Activated CD8-positive, alpha-beta memory T cell treated with anti-CD3 and anti-CD28 coated beads, Interleukin-2, amount 50 U/mL, for 48 hours (primary cell): ENCODE results near the gene ADAM17.
"Not testable (repeated sequence)": the region's sequence is repeated elsewhere in the genome, so short reads cannot be mapped to it uniquely, and the experiment has no call there.

Source experiments
- DNase-seq: peaks from one replicate; pipeline ENCODE4 v3.0.0-alpha.2; 2020

The ADAM17 gene

DNA sequence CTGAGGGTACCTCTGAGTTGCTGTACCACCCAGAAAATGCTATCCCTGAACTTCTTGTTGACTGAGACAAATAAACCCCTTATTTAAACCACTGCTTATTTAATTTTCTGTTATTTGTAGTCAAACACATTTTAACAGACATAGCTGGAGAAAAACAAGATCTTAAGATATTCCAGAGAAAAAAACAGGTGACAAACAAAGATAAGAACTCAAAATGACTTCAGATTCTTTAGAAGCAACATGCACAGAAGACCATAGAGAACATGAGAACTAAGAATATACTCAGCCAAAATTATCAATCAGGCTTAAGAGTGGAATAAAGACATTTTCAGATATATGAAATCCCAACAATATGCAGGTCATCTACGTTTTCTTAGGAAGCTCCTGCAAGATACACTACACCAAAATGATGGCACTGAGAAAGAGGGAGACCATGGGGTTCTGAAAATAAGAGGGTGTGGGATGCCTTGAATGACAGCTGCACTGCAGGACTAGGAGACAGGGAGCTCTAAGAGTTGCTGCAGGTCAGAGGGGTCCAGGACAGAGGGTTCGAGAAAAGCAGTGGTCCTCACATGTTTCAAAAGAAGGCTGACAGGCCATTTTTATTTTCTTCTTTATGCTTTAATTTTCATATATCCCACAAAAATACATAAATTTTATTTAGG, 38.4 kb downstream of the ADAM17 start:
- no peak for DNase-seq

DNA sequence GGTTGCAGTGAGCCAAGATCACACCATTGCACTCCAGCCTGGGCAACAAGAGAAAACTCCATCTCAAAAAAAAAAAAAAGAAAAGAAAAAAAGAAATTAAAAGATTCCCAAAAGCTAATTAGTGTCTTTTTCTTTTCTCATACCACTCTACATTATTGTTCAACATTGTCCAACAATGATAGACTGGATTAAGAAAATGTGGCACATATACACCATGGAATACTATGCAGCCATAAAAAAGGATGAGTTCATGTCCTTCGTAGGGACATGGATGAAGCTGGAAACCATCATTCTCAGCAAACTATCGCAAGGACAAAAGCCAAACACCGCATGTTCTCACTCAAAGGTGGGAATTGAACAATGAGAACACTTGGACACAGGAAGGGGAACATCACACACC, 41.7 kb downstream of the ADAM17 start:
- DNase-seq = not testable (repeated sequence)

DNA sequence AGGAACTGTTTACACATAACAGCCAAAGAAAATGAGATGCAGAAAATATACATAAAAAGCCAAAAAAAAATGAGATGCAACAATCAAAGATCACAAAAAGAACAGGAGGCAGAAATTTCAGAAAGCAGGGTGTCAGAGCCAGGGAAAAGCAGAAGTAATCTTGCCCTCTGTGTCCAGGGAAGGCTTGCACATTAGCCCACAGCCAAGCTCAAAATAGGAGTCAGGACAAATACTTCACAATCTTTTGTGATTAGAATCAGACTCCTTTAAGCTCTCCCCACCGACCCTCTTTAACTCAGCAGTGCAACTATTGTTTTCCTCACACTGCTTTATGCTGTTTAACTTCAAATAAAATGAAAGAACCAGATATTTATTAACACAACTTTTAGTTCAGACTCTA, 46.7 kb downstream of the ADAM17 start:
- no peak for DNase-seq

DNA sequence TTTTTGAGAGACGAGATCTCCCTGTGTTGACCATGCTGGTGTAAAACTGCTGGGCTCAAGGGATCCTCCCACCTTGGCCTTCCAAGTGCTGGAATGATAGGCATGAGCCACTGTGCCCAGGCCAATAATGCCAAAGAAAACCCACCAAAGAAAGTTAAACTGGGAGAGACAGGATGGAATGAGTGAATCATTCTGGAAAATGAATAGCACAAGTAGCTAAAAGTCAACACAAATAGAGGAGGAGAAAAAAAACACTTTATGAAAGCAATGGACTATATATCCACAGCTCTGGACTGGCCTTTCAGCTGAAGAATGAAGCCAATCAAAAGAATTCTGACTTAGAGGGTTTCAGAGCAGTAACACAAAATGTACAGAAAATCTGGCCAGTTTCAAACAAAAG, 57.4 kb downstream of the ADAM17 start:
- DNase-seq = no peak

DNA sequence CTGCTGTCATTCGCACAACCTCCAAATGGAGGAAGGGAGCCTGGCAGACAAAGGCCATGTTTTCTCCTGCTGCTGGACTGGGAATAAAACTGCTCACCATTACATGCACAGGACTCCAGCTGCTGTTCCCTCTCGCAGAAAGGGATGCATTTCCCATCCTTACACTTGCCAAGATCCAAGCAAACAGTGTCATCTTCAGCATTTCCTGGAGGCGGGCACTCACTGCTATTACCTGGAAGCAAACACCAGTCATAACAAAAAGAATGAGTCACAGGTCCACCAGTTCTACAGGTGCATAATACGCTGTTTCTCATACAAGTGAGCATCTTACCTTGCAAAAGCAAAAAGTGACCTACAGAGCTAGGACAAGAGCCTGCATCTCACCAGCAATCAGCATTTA, 58.6 kb downstream of the ADAM17 start:
- no peak for DNase-seq

DNA sequence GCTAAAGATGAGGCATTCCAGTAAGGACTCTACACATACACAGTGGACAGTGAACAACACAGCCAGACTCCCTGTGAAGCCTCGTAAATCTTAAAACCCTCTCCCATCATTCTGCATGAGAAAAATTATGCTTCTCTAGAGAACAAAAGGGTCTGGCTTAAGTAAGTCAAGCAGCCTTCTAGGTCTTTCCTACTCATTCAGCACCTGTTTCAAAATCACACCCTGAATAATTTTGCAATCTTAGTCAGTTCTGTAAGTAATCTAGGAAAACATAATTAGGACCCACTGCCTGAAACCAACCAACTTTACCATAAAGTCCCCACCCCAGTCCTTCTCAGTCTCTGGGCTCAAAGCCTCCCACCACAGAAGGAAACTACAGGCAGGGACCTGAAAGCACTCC, 61.5 kb downstream of the ADAM17 start:
- no peak for DNase-seq

DNA sequence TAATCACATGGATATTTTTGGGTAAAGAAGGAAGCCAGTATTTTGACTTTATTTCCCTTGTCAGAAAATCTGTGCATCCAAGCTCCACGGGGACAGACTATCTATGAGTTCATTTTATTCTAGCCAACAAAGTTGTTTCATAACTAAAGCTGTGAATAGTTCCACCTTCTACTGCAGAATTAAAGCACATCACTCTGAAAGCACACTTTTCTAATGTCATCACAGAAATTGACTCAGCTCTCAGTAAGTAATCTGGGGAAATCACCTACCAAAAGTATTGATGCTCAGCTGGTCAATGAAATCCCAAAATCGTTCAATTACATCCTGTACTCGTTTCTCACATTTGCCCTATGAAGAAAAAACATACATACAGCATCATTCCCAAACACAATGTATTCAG, 62.2 kb downstream of the ADAM17 start:
- no peak for DNase-seq

DNA sequence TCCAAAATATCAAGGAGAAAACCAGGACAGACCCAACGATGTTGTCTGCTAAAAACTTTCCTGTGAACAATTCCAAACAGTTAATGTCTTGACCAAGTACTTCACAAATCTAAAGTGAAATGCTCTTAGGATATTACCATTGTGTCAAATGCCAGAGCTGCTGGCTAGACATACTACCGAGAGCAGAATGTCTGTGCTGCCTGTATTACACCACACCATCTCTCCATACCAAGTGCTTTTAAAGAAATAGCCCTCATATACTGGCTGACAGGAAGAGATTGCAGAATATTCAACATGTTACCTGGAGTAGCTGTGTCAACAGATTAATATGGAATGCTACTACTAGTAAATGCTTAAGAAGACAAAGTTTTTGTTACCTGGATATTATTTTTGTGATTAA, 62.7 kb downstream of the ADAM17 start:
- no peak for DNase-seq

DNA sequence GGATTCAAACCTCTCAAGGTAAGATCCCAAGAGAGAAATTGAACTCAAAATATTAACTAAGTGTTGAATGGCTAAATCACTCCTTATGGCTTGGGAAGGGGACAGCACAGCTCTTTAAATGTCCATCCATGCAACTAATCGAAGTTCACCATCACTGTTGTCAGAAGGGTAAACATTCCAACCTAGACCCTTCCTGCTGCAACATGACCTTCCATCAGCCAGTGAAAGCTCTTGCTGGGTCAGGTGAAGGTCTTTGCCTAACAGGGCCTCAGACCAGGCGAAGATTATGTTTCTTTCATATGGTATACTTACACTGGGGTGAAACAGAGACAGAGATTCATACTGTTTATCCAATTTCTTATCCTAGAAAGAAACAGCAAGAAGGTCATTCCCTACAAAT, 64.8 kb downstream of the ADAM17 start:
- no peak for DNase-seq

DNA sequence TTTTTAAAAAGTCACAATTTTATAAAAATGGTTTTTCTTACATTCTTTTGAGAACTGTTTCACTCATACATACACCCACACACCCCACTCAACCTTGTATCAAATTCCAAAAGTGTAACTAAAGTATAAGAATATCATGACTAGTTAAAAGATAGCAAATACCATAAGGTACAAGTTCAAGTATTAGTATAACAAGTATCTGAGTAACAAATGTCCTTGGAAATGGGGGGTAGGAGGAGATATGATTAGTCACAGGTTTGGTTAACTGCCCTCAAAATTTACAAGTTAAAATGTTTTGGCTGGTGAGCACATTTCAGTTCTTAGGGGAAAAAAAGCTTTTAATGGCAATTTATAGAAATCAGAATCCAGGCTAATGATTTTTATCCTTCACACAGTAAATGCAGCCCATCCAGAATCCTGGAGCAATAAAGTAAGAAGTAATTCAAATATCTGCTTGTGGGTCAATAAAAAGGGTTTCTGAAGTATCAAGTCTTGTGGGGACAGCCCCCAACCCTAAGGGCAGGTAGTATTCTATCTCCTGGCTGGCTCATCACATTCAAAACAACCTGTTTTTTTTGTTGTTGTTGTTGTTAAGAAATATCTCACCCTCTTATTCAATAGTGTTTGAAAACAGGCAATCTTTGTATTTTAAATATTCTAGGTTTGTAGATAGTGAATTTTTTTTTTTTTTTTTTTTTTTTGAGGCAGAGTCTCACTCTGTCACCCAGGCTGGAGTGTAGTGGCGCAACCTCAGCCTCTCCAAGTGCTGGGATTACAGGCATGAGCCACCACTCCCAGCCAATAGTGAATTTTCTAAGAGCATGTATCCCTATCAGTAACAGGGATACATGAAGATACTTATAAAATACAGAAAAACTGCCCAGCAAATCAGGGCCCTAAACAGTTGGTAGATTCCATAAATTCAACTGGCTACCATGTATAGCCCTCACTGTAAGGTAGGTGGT, 66.8 kb downstream of the ADAM17 start:
- DNase-seq = no peak

DNA sequence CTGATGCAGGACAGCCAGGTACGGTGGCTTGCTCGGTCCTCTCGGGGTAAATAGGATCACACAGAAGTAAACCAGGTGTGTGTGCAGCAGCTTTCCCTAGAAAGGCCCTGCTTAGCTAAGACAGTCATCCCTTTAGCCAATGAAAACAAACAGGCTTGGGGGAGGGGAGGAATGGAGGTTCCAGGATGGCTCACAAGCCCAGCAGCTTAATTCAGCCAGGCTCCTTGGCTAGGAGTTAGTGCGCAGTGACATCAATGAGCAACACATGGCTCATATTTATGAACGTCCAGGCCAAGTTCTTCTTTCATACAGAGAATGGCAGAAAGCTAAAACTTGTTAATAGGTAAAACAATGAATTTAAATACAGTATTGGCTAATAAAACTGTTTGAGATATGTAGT, 71.1 kb downstream of the ADAM17 start:
- no peak for DNase-seq

DNA sequence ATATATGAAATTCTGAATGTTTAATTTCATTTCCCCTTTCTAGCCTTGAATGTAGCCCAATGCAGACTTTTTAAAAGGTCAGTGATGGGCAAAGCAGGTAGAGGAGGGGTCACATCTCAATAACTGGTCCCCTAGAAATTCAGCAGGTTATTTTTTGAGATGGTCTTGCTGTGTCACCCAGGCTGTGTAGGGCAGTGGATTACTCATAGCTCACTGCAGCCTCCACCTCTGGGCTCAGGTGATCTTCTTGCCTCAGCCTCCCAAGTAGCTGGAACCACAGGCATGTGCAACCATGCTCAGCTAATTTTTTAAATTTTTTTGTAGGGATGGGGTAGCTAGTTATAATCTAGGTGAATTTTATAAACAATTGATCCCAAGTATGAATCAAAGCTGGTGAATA, 72.5 kb downstream of the ADAM17 start:
- DNase-seq = no peak

DNA sequence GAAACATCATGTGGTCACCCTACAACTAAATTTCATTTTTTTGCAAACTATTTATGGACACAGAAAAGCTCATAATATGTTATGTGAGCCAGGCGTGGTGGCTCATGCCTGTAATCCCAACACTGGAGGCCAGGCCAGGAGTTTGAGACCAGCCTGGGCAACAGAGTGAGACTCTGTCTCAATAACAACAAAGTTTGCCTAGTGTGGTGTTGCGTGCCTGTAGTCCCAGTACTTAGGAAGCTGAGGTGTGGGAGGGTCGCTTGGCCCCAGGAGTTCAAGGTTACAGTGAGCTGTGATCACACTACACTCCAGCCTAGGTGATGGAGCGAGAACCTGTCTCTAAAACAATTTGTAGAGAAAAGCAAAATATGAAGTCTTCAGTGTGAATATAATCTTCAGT, 75.5 kb downstream of the ADAM17 start:
- no peak for DNase-seq

DNA sequence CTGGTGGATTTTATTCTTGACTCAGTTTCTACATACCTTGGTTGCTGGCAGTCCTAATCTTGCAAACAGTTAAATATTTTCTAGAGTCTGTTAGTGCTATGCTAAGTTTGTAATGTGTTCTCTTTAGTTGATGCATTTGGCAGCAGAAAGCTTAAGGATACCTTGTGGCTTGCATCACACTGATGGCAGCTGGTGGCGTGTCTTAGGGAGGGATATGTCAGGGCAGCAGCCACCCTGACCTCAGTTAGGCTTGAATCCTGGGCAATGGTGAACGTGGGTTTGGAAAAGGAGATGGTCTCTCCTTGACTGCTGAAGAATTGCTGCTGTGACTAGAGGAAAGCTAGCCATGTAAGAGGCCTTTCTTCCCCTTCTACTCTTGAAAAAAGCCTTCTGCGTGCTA, 77.1 kb downstream of the ADAM17 start:
- DNase-seq = no peak

DNA sequence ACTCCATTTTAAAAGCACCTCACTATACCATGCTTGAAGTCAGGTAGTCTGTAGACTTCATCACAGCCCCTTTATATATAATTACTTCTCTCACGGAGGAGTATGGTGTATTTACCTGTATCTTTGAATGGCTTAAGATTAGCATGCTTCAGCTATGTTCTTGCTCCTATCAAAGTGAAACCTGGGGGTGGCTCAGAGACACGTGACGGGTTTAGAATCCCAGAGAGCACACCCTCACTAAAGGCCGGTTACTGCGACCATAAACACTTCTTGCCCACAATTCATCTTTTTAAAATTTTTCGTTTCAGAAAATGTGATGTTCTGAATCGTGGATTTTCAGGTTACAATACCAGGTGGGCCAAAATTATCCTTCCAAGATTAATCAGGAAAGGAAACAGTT, 77.7 kb downstream of the ADAM17 start:
- DNase-seq = no peak

DNA sequence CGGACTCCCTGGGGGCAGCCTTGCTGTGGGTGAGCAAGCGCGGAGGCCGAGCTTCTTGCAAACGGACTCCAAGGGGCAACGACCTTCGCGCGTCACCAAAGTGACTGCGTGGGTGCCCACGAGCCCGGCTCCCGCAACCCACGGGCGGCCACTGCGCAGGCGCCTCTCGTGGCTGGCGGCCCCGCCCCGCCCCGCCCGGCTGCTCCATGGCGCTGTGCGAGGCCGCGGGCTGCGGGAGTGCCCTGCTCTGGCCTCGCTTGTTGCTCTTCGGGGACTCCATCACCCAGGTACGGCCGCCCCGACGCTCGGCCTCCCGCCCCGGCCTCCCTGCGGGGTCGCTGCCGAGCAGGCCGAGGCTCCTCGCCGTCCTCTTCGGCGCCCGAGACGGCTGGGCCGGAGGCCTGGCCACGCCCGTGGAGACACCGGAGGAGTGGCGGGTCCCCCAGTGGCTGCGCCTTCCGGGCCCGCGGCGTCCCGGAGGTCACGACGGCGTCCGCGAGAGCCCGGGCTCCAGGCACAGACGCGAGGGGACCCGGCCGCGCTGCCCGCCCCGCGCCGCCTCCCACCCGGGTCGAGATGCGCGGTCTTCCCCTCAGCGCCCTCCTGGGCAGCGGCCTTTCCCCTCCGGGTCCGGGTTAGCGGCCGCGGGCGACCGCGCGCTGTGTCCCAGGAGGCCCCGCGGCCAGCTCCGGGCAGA, 81.1 kb downstream of the ADAM17 start, which contains the start of gene IAH1:
IAH1 (plus strand) TSS at position 191 of the 697 bp plus-strand sequence; CDS start at position 207, 16 bp downstream.
- peak; percentile 86 for DNase-seq

DNA sequence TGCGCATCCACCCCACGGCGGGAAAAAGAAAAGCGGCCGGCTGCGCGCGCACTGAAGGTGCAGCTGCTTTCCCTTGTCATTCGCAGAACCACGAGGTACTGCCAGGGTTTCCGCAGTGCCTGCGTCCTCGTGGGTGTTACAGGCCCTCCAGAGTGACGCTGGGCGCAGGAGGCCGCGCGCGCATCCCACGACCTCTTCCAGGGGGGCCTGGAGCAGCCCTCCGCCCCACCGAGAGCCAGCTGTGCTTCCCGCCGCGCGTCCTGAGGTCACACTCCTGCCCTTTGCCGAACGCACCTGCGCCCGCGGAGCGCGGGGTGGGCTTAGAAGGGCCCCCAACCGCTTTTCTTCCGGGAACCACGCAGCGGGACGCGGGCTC, 81.7 kb downstream of the ADAM17 start:
- peak; percentile 84 for DNase-seq

DNA sequence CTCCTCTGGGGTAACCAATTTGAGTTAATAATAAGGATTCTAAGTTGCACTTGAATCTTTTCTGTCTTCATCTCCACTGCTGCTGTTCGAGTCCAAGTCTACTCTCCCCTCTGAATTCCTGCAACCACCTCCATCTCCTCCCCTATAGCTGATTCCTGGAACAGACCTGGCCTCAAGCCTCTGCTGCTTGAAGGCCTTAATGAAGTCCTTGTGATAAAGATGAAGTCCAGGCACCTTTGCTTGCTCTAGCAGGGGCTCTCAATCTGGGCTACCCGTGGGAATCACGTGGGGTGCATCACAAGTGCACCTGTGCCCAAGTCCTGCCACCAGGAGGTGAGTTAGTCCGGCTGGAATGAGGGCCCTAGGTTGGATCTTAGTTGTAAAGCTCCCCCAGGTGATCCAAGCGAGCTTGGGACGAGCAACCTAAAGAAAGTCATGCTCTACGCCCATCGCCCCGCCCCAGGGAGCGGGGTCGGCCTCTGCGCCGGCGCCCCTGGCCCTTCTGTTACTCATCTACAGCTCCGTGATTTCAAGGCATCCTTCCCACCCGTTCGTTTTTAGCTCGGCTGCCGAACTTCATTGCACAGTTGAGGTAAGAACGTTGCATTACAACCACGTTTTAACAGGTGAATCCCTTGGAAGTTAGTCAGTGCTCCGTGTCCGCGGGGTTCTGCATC, 82.2 kb downstream of the ADAM17 start:
- no peak for DNase-seq

DNA sequence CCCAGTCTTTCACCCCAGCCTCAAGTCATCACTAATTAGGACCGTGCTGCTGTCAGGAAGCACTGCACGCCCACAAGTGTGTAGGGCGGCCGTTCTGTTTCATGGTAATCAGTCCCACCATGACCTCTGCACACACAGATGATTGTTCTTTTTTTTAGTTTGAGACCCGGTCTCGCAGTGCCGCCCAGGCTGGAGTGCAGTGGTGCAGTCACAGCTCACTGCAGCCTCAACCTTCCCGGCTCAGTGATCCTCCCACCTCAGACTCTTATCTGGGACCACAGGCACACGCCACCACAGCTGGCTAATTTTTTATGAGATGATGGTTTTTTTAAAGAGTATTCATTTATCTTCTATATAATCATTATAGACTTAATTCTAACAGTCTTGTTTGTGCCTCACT, 83.1 kb downstream of the ADAM17 start:
- no peak for DNase-seq

DNA sequence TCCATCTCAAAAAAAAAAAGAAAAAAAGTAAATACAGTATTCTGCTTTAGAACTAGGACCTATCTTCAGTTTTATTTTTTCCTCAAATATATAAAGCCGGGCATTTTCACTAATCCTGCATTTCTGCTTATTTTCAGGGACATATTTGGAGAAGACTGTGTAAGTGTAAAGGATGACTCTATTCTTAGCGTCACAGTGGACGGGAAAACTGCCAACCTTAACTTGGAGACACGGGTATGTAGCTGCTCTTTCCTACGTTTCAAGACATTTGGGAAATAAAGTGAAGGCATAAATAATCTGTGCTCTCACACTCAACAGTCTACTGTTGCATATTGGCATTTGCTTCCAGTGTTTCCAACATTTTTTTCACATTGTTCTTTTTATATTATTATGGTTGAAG, 84.4 kb downstream of the ADAM17 start:
- DNase-seq = no peak

DNA sequence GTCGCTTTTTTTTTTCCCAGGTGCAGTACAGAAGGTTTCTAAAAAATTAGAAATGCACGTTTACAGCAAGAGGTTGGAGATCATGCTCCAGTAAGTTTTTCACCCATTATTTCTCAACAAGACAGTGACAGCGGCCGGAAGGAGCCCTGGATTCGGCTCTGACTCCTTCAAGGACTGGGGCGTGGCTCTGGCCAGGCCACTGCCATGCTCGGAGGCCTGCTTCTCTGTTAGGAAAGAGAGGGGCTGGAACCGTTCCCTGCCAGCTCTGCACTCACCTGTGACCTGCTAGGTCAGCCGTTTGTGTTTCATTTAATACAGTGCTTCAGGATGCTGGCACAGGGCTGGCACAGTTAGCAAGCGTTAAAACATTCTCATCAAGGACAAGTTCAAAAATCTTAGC, 87.9 kb downstream of the ADAM17 start:
- no peak for DNase-seq

DNA sequence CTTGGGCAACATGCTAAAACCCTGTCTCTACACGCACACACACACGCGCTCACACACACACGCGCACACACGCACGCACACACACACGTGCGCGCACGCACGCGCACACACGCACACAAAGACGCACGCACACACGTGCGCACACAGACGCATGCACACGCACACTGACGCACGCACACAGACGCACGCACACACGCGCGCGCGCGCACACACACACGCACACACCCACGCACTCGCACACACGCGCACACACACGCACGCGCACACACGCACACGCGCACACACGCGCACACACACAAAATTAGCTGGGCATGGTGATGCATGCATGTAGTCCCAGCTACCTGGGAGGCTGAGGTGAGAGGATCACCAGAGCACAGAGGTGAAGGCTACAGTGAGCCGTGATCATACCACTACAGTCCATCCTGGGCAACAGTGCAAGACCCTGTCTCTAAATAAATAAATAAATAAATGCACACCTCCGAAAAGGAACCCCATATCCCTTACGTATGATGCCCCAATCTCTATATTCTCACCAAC, 89.4 kb downstream of the ADAM17 start:
- no peak for DNase-seq

DNA sequence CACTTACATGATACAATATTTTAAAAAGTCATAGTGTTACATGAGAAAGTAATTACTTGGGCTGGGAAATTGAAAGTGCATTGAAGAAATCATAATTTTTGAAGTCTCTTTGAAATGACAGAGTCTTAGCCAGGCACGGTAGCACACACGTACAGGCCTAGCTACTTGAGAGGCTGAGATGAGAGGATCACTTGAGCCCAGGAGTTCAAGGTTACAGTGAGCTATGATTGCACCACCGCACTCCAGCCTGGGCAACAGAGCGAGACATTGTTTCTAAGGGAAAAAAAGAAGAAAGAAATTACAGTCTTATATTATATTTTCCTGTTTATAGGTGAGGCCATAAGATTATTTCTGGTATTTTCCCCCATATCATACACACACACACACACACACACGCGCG, 90.5 kb downstream of the ADAM17 start:
- no peak for DNase-seq
